ENCODE measurements around the gene PRSS50.

GRCh38 chr3:46662771-46663551 lies 54.7 kb downstream of the PRSS50 start:
- no peak for TF ChIP-seq POLR2AphosphoS5 (IDR thresholded peaks at IDR 0.05; ENCODE audit: low read depth, low read length)
- TF ChIP-seq JUND (IDR thresholded peaks at IDR 0.05) = no peak
- TF ChIP-seq EZH2phosphoT487 (IDR thresholded peaks at IDR 0.05; ENCODE audit: borderline replicate concordance) = no peak
- TF ChIP-seq CEBPB (IDR thresholded peaks at IDR 0.05; ENCODE audit: low read depth) = no peak
- no peak for TF ChIP-seq RAD21 (IDR thresholded peaks at IDR 0.05; ENCODE audit: low read depth)
- TF ChIP-seq EZH2 (IDR thresholded peaks at IDR 0.05) = no peak
- no peak for TF ChIP-seq CBX3 (IDR thresholded peaks at IDR 0.05; ENCODE audit: low read depth)
